ACC112 (cell line): Measurements from ENCODE around the gene ZNF205.
A peak's percentile ranks its signal among the peaks of the same experiment; 100 is the strongest.

Experiments
- H2AFZ ChIP-seq: fragments of 200-600 bp; sonication (generic); one replicate; pipeline ENCODE4 v1.6.0; 2017; ENCODE audit warnings: antibody characterized with exemption, low read length; ENCODE audit not compliant: unreplicated experiment
- H3K27ac ChIP-seq: fragments of 200-600 bp; sonication (generic); 2 replicates; pipeline ENCODE4 v1.5.1; 2014; ENCODE audit warnings: low read depth, mild to moderate bottlenecking, antibody characterized with exemption, low read length, moderate library complexity
- H3K27me3 ChIP-seq: fragments of 200-600 bp; sonication (generic); 2 replicates; pipeline ENCODE4 v1.6.1; 2014; ENCODE audit warnings: mild to moderate bottlenecking, antibody characterized with exemption, low read length, moderate library complexity, mixed read lengths; ENCODE audit not compliant: insufficient read depth
- H3K36me3 ChIP-seq: fragments of 200-600 bp; sonication (generic); 2 replicates; pipeline ENCODE4 v1.6.1; 2016; ENCODE audit warnings: mild to moderate bottlenecking, antibody characterized with exemption, low read length, moderate library complexity, mixed read lengths; ENCODE audit not compliant: insufficient read depth
- H3K4me1 ChIP-seq: fragments of 200-600 bp; sonication (generic); one replicate; pipeline ENCODE4 v1.6.1; 2016; ENCODE audit warnings: low read length, mixed read lengths; ENCODE audit not compliant: insufficient read depth, unreplicated experiment, control insufficient read depth
- H3K4me3 ChIP-seq: fragments of 200-600 bp; sonication (generic); 2 replicates; pipeline ENCODE4 v1.5.1; 2014; ENCODE audit warnings: mild to moderate bottlenecking, low read depth, low read length
- H3K79me2 ChIP-seq: fragments of 200-600 bp; sonication (generic); one replicate; pipeline ENCODE4 v1.6.0; 2016; ENCODE audit warnings: low read length; ENCODE audit not compliant: control insufficient read depth, unreplicated experiment, insufficient read depth

Gene ZNF205

GRCh38 chr16:3095869-3096268 lies 16.5 kb upstream of the ZNF205 start:
- no peak overlapping the region for H2AFZ ChIP-seq
- peaks cover 6% of the 10 kb centered on the region for H3K4me1 ChIP-seq
- no peak overlapping the region for H3K27ac ChIP-seq
- no peaks in the 10 kb centered on the region for H3K36me3 ChIP-seq
- peaks cover 13% of the 10 kb centered on the region for H3K27me3 ChIP-seq
- H3K79me2 ChIP-seq = no peaks in the 10 kb centered on the region
- H3K4me3 ChIP-seq = no peak overlapping the region

DNA sequence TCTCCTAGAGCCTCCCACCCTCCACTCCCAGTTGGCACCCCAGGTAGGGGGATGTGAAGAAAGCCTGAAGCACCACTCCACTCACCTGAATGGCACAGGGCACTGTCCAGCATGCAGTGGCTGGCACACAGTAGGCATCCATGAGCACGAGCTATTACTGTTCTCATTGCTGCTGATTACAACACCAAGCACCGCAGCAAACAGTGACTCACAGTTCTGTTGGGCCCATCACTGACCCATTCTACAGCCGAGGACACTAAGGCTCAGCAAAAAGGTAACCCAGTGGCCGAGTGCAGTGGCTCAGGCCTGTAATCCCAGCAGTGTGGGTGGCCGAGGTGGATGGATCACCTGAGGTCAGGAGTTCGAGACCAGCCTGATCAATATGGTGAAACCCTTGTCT lies 16.0 kb upstream of the ZNF205 start:
- H2AFZ ChIP-seq = no peak overlapping the region
- H3K4me3 ChIP-seq = no peak overlapping the region
- no peaks in the 10 kb centered on the region for H3K36me3 ChIP-seq
- peaks cover 6% of the 10 kb centered on the region for H3K4me1 ChIP-seq
- H3K79me2 ChIP-seq = no peaks in the 10 kb centered on the region
- H3K27ac ChIP-seq = no peak overlapping the region
- peaks cover 13% of the 10 kb centered on the region for H3K27me3 ChIP-seq

DNA sequence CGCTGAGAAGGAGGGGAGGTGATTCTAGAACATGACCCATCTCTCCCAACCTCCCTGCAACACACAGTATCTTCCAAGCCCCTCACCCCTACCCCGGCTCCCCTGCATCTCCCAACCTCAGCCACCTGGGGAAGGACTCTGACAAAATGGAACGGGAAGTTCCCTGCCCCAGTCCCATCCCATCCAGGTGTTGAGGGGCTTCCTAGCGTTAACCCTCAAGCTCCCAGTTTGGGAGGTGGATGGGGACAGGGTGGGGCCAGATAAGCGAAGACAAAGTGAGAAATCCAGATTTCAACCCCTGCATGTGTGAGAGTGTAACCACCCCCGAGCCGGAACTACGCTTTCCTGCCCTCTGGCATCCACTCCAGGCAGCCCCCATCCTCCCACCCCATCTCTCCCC lies 15.1 kb upstream of the ZNF205 start:
- Histone ChIP-seq H3K79me2 (no peaks in the 10 kb centered on the region), H3K36me3 (no peaks in the 10 kb centered on the region), H3K27me3 (peaks cover 9% of the 10 kb centered on the region), H3K4me3 (no peak overlapping the region), H3K27ac (no peak overlapping the region), H2AFZ (no peak overlapping the region), H3K4me1 (peaks cover 6% of the 10 kb centered on the region)

GRCh38 chr16:3098459-3099394 lies 13.7 kb upstream of the ZNF205 start, which contains the start of gene ZSCAN10:
ZSCAN10 (minus strand) TSS chr16:3099294; CDS start chr16:3092937, 6,357 bp downstream.
- Histone ChIP-seq H3K27ac (no peak within 1 kb of the TSS), H3K27me3 (peaks cover 3% of the 10 kb centered on the region; the same call in 1 of the 2 replicates), H3K79me2 (no peaks in the 10 kb centered on the region), H3K4me1 (peaks cover 6% of the 10 kb centered on the region), H3K4me3 (peak within 1 kb of the TSS; percentile 66), H3K36me3 (no peaks in the 10 kb centered on the region), H2AFZ (peak within 1 kb of the TSS; percentile 75)

GRCh38 chr16:3099395-3099731 lies 13.0 kb upstream of the ZNF205 start:
- Histone ChIP-seq H3K27me3 (peaks cover 3% of the 10 kb centered on the region; the same call in 1 of the 2 replicates), H3K4me1 (peaks cover 6% of the 10 kb centered on the region), H3K4me3 (no peak overlapping the region; the same call in 1 of the 2 replicates), H3K27ac (no peak overlapping the region), H3K79me2 (no peaks in the 10 kb centered on the region), H2AFZ (no peak overlapping the region), H3K36me3 (no peaks in the 10 kb centered on the region)

DNA sequence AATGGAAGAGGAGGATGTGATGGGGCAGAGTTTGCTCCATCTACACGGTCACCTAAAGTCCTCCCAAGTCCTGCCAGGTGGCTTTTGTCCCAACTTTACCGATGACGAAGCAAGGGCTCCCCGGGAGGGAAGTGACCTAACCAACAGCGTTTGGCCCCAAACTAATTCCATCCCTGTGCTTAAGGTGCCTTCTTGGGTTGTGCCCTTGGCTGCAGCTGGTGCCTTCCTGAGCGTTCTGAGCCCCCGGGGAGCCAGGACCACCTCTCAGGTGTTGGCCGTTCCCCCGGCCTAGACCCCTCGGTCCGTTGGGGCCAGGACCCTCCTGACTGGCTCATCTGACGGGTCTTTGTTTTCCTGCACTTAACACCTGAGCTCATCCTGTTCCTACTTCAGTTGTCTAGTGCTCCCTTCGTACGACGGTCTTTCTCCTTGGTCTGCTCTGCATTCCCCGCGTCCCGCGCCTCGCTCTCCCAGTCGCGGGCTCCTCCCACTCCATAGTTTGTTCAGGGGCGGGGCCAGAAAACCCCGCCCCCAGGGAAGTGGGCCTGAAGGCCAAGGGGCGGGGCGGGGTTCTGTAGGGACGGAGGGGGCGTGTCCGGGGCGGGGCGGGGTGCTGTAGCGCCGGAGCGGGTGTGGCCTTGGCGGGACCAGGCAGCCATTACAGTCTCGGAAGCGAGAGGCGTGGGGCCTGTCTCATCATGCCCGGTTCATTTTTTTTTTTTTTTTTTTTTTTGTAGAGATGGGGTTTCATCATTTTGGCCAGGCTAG lies 12.5 kb upstream of the ZNF205 start:
- Histone ChIP-seq H3K27ac (no peak overlapping the region), H3K4me1 (peaks cover 6% of the 10 kb centered on the region)

DNA sequence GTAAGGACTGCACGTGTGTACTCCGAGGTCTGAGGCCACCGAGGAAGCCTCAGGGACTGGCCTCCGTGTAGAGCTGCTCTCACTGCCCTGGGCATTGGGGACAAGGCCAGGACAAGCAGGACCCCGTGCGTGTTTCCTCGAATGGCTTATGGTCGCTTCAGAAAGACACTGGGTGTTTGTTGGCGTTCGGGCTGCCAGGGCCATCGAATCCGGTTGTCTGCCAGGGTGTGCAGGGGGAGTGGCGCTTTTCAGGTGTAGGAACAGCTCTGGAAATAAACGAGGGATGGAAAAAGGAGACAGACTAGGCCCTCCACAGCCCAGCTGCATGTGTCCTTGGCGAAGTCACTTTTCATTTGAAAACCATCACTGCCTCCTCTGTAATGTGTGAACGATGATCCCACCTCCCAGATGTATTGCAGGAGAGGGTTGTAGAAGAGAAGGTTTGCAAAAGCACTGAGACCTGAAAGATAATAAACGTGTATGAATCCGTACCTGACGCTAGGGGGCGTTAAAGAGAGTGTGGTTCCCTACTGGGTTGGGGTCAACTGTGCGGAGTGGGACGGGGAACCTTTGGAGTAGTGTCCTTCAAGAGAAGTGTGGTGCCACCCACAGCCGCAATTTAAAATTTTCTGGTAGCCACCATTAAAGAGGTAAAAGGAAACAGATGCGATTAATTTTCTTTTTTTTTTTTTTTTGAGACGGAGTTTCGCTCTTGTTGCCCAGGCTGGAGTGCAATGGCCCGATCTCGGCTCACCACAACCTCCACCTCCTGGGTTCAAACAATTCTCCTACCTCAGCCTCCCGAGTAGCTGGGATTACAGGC lies 11.2 kb upstream of the ZNF205 start:
- no peaks in the 10 kb centered on the region for H3K79me2 ChIP-seq
- H3K27me3 ChIP-seq = peaks cover 3% of the 10 kb centered on the region; the same call in 1 of the 2 replicates
- H3K36me3 ChIP-seq = no peaks in the 10 kb centered on the region
- no peak overlapping the region for H3K4me3 ChIP-seq
- peaks cover 6% of the 10 kb centered on the region for H3K4me1 ChIP-seq
- no peak overlapping the region for H3K27ac ChIP-seq
- no peak overlapping the region for H2AFZ ChIP-seq

More for the DNA sequence above, 12.5 kb upstream of the ZNF205 start:
- Histone ChIP-seq H3K36me3 (no peaks in the 10 kb centered on the region), H3K27me3 (peaks cover 3% of the 10 kb centered on the region; the same call in 1 of the 2 replicates), H2AFZ (peak overlapping the region; percentile 75), H3K79me2 (no peaks in the 10 kb centered on the region), H3K4me3 (peak overlapping the region; percentile 66)

GRCh38 chr16:3101841-3102470 lies 10.4 kb upstream of the ZNF205 start:
- Histone ChIP-seq H3K36me3 (no peaks in the 10 kb centered on the region), H3K79me2 (no peaks in the 10 kb centered on the region), H3K27ac (no peak overlapping the region), H3K4me1 (peaks cover 6% of the 10 kb centered on the region), H3K27me3 (peaks cover 3% of the 10 kb centered on the region; the same call in 1 of the 2 replicates), H2AFZ (peak overlapping the region; percentile 13), H3K4me3 (no peak overlapping the region)

- Histone ChIP-seq H3K27ac (no peak overlapping the region), H3K27me3 (no peaks in the 10 kb centered on the region), H3K36me3 (no peaks in the 10 kb centered on the region), H3K4me3 (peak overlapping the region; percentile 81), H2AFZ (peak overlapping the region; percentile 84), H3K4me1 (peaks cover 3% of the 10 kb centered on the region), H3K79me2 (no peaks in the 10 kb centered on the region)
Observed at GRCh38 chr16:3106205-3106928, 6.0 kb upstream of the ZNF205 start.
